ENCODE results near the gene MPLKIP.

DNA sequence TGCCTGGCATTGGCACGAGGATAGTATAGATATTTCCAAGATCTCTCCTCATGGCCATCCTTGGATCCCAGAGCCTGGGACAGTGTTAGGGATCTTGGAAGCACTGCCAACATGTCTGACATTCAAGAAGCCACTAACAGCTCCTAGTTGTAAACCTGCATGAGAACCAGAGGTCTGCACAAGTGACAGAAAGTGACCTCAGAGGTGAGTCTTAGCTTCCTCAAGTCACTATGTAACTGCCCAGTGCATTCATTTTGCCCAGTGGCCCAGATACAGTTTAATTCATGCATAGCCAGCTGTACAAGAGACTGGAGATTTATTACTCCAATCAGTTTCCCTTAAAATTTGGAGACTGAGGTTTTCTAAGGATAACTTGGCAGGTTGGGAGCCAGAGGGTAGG lies 17.1 kb upstream of the MPLKIP start:
- TF ChIP-seq, protein P1, sequence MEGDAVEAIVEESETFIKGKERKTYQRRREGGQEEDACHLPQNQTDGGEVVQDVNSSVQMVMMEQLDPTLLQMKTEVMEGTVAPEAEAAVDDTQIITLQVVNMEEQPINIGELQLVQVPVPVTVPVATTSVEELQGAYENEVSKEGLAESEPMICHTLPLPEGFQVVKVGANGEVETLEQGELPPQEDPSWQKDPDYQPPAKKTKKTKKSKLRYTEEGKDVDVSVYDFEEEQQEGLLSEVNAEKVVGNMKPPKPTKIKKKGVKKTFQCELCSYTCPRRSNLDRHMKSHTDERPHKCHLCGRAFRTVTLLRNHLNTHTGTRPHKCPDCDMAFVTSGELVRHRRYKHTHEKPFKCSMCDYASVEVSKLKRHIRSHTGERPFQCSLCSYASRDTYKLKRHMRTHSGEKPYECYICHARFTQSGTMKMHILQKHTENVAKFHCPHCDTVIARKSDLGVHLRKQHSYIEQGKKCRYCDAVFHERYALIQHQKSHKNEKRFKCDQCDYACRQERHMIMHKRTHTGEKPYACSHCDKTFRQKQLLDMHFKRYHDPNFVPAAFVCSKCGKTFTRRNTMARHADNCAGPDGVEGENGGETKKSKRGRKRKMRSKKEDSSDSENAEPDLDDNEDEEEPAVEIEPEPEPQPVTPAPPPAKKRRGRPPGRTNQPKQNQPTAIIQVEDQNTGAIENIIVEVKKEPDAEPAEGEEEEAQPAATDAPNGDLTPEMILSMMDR (conservative IDR thresholded peaks at IDR 0.05; ENCODE audit: low read depth, low read length) = no peak
- TF ChIP-seq CHD1 (IDR thresholded peaks at IDR 0.05; ENCODE audit: low read depth, low read length) (no peak), RFX5 (IDR thresholded peaks at IDR 0.05; ENCODE audit: low read depth, low read length) (no peak), FOS (IDR thresholded peaks at IDR 0.05; ENCODE audit: low read depth, low read length) (no peak), POLR2A (IDR thresholded peaks at IDR 0.05; ENCODE audit: low read depth, low read length) (no peak), RCOR1 (IDR thresholded peaks at IDR 0.05; ENCODE audit: insufficient replicate concordance, low read length) (no peak), BHLHE40 (IDR thresholded peaks at IDR 0.05; ENCODE audit: low read depth, low read length) (no peak), CEBPB (IDR thresholded peaks at IDR 0.05; ENCODE audit: low read depth, low read length) (no peak), RAD21 (IDR thresholded peaks at IDR 0.05; ENCODE audit: low read length) (no peak)
- TF ChIP-seq, protein P2, sequence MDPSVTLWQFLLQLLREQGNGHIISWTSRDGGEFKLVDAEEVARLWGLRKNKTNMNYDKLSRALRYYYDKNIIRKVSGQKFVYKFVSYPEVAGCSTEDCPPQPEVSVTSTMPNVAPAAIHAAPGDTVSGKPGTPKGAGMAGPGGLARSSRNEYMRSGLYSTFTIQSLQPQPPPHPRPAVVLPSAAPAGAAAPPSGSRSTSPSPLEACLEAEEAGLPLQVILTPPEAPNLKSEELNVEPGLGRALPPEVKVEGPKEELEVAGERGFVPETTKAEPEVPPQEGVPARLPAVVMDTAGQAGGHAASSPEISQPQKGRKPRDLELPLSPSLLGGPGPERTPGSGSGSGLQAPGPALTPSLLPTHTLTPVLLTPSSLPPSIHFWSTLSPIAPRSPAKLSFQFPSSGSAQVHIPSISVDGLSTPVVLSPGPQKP (IDR thresholded peaks at IDR 0.05; ENCODE audit: borderline replicate concordance, low read depth, low read length) = no peak
- TF ChIP-seq, protein P3, sequence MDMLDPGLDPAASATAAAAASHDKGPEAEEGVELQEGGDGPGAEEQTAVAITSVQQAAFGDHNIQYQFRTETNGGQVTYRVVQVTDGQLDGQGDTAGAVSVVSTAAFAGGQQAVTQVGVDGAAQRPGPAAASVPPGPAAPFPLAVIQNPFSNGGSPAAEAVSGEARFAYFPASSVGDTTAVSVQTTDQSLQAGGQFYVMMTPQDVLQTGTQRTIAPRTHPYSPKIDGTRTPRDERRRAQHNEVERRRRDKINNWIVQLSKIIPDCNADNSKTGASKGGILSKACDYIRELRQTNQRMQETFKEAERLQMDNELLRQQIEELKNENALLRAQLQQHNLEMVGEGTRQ (IDR thresholded peaks at IDR 0.05; ENCODE audit: low read depth, low read length) = no peak

Data from IMR-90 (cell line).